PFSK-1 (cell line): ENCODE results near the gene UNC45B.

Source experiments
- FOXP2 ChIP-seq: optimal IDR thresholded peaks from 2 replicates; pipeline ENCODE3; 2011; ENCODE audit warnings: borderline replicate concordance, control low read depth, inconsistent platforms; ENCODE audit not compliant: insufficient read depth; ENCODE audit errors: extremely low read length, extremely low read depth
- POLR2AphosphoS5 ChIP-seq: IDR thresholded peaks from 2 replicates; pipeline ENCODE4 v1.6.1; 2012; ENCODE audit warnings: low read depth, mild to moderate bottlenecking, control low read depth, low read length, moderate library complexity
- TAF1 ChIP-seq: IDR thresholded peaks from 2 replicates; pipeline ENCODE4 v1.6.1; 2012; ENCODE audit warnings: low read length, control low read depth, borderline replicate concordance; ENCODE audit not compliant: insufficient read depth
- TF ChIP-seq, protein P1 (sequence below), 2 experiments: IDR thresholded peaks; 2 replicates each; pipeline versions ENCODE4 v1.6.1 to v1.8.0; 2011 to 2012; ENCODE audit warnings: low read depth in 2 of 2, low read length in 2 of 2, control low read depth in 1 of 2, inconsistent platforms in 1 of 2, mild to moderate bottlenecking in 1 of 2, moderate library complexity in 1 of 2; ENCODE audit not compliant: insufficient read depth in 1 of 2

DNA sequence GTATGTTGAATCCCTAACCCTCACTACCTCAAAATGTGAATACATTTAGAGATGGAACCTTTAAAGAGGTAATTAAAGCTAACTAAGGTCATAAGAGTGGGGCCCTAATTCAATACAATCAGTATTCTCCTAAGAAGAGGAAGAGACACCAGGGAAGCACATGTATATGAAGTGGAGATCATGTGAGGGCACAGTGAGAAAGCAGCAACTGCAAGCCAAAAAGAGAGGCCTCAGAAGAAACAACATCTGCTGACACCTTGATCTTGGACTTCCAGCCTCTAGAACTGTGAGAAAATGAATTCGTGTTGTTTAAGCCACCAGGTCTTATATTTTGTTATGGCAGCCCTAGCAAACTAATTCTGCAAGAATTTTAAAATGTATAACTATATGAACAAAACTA, 82.0 kb downstream of the UNC45B start:
- no peak for TF ChIP-seq POLR2AphosphoS5
- TF ChIP-seq, protein P1, sequence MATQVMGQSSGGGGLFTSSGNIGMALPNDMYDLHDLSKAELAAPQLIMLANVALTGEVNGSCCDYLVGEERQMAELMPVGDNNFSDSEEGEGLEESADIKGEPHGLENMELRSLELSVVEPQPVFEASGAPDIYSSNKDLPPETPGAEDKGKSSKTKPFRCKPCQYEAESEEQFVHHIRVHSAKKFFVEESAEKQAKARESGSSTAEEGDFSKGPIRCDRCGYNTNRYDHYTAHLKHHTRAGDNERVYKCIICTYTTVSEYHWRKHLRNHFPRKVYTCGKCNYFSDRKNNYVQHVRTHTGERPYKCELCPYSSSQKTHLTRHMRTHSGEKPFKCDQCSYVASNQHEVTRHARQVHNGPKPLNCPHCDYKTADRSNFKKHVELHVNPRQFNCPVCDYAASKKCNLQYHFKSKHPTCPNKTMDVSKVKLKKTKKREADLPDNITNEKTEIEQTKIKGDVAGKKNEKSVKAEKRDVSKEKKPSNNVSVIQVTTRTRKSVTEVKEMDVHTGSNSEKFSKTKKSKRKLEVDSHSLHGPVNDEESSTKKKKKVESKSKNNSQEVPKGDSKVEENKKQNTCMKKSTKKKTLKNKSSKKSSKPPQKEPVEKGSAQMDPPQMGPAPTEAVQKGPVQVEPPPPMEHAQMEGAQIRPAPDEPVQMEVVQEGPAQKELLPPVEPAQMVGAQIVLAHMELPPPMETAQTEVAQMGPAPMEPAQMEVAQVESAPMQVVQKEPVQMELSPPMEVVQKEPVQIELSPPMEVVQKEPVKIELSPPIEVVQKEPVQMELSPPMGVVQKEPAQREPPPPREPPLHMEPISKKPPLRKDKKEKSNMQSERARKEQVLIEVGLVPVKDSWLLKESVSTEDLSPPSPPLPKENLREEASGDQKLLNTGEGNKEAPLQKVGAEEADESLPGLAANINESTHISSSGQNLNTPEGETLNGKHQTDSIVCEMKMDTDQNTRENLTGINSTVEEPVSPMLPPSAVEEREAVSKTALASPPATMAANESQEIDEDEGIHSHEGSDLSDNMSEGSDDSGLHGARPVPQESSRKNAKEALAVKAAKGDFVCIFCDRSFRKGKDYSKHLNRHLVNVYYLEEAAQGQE (IDR thresholded peaks at IDR 0.05; ENCODE audit: insufficient read depth in 1 of 2, low read depth in 2 of 2, low read length in 2 of 2) = no peak
- no peak for TF ChIP-seq FOXP2
- no peak for TF ChIP-seq TAF1
